ENCODE results near the gene ZNF513.
"Not testable (repeated sequence)": the region's sequence is repeated elsewhere in the genome, so short reads cannot be mapped to it uniquely, and the experiment has no call there.

ZNF513 gene, protein sequence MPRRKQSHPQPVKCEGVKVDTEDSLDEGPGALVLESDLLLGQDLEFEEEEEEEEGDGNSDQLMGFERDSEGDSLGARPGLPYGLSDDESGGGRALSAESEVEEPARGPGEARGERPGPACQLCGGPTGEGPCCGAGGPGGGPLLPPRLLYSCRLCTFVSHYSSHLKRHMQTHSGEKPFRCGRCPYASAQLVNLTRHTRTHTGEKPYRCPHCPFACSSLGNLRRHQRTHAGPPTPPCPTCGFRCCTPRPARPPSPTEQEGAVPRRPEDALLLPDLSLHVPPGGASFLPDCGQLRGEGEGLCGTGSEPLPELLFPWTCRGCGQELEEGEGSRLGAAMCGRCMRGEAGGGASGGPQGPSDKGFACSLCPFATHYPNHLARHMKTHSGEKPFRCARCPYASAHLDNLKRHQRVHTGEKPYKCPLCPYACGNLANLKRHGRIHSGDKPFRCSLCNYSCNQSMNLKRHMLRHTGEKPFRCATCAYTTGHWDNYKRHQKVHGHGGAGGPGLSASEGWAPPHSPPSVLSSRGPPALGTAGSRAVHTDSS

DNA sequence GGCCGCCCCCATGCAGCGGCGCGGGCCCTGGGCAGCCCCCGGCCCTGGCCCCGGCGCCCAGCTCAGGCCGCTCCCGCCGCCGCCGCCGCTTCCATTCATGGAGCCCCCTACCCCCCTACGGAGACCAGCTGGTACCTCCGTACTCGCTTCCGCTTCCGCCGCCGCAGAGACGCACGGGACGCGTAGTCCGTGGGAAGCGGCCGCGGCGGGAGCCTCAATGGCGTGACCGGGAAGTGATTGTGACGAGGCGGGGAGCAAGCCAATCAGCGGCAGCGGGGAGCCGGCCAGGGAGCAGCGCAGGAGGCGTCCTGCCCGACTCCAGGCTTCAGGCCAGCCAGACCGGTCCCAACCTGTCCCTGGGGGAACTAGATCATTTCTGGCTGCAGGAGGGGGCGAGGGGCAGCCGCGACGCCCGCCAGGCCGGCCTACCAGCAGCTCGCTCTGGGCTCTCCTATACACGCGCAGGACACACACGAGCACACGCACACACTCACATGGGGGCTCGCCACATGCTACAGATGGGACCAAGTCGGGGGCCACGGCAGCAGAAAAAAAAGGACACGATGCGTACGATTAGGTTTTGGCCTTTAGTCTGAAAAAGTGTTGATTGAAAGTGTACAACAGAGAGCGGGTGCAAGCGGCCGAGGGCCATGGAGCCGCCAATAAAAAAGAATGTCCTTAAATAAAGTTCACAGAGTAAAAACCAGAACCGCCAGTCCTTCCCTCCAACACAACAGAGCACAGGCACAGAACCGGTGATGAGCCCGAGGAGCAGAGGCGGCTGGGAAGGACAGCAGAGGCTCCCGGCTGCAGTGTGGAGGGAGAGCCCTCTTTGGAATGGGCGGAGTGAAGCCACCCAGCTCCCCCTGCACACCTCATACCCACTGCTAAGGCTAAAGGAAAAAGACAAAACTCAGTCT, at the start of gene ZNF513:
TSS of gene ZNF513 (minus strand) at position 109 of the 920 bp plus-strand sequence. CDS start 208 bp downstream, outside the sequence.
- DNase-seq = peak; percentile 54

DNA sequence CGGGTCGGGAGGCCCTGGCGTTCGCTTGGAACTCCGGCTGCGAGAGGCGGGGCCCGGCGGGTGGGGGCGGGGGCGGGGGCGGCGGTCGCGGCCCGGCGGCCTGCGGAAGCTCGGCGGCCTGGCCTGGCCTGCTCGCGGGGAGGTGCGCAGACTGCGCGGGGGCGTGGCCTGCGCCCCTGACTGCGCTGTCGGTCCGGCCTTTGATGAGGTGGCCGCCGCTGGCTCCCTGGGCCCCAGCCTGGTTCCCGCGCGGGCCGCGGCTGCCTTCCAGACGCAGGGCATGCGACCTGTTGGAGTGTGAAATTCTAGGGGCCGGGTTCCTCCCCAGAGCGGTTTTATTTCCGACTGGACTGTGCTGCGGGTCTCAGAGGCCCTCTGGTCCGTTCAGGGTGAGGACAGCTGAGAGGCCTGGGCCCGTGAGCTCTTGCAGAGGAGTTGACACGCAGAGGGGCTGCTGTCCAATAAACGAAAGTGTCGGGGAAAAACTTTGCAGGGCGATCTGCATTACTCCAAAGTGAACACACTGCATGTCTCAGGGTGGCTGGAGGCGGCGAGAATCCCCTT, 48.5 kb upstream of the ZNF513 start:
- no peak for DNase-seq

- DNase-seq = no peak
Measured at GRCh38 chr2:27428213-27428977, 47.9 kb upstream of the ZNF513 start, which contains the start of gene NRBP1. TSS of gene NRBP1 (plus strand) at chr2:27428631. CDS start at chr2:27433274, 4,643 bp downstream.

DNA sequence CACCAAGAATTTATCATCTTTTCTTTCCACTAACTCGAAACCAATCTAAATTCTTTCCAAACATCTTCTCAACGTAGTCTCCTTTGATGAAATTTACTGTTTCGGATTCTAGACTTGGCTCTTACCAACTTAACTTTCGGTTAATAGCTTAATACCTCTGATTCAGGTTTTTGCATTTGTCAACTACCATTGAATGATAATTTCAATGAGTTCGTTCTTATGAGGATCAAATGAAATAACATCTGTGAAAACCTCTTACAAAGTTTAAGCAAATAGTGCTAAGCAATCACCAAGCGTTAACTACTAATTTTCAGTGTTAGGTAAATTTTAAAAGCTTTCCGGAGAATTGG, 47.3 kb upstream of the ZNF513 start:
- DNase-seq = no peak

DNA sequence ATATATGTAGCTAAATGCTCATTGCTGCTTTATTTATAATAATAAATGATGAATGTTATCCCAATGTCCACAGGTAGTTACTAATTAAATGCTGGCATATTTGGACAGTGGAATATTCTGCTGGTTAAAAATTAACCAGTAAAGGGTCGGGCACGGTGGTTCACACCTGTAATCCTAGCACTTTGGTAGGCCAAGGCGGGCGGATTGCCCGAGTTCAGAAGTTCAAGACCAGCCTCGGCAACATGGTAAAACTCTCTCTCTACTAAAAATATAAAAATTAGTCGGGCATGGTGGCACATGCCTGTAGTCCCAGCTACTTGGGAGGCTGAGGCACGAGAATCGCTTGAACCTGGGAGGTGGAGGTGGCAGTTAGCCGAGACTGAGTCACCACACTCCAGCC, 44.5 kb upstream of the ZNF513 start:
- not testable (repeated sequence) for DNase-seq

GRCh38 chr2:27422958-27423357, 42.4 kb upstream of the ZNF513 start:
- no peak for DNase-seq

GRCh38 chr2:27421660-27422250, 41.2 kb upstream of the ZNF513 start:
- no peak for DNase-seq

DNA sequence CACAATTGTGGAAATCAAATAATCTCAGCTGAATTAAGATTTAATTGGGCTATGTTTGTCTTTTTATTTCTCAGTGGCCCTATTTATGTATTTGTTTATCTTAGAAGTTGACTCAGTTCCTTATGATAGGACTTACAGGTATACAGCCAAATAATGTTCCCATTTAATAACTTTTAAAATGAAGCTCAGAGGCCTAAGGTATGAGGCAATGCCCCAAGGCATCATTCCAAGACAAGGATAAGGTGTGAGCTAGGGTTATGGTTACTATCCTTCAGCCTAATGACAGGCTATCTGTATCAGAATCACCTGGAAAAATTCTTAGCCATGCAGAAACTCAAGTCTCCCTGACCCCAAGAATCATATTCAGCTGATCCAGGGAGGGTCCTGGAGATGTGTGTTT, 40.5 kb upstream of the ZNF513 start:
- no peak for DNase-seq

DNA sequence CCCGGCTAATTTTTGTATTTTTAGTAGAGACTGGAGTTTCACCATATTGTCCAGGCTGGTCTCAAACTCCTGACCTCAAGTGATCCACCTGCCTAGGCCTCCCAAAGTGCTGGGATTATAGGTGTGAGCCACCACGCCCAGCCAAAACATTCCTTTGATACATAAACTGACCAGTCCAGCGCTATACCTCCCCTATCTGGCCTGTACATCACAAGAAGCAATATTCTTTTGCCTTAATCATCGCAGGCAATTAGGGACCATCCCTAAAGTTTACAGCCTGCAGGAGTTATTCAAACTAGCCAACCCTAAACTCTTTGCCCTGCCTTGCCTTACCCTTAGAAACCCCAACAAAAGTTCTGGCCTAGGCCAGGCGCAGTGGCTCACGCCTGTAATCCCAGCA, 35.6 kb upstream of the ZNF513 start:
- DNase-seq = no peak

DNA sequence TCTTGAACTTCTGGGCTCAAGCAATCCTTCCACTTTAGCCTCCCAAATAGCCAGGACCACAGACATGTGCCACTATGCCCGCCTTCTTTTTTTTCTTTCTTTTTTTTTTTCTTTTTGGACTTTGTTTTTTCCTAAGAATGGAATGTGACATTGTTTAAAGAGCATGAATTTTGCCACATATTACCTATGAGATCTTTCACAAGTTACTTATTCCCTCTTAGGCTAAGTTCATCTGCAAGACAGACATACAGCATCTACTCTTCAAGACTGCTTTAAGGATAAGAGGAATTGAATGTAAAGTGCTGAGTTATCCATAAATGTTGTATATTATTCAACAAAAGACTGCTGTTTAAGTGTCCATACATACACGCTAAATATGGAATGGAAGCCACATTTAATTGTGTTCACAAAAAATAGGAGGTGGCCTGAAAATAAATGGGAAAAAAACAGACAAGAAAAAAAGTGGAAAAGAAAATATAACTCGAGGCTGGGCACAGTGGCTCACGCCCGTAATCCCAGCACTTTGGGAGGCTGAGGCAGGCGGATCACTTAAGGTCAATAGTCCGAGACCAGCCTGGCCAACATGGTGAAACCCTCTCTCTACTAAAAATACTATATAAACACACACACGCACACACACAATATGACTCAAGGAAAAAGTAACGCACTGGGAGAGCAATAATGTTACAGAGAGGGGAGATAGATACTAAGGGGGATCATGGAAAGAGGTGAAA, 32.1 kb upstream of the ZNF513 start:
- DNase-seq = no peak

- DNase-seq = peak; percentile 58
Measured at GRCh38 chr2:27409321-27410073, 29.0 kb upstream of the ZNF513 start, which contains the start of gene PPM1G. TSS of gene PPM1G (minus strand) at chr2:27409591. CDS start at chr2:27409422, 169 bp downstream.

DNA sequence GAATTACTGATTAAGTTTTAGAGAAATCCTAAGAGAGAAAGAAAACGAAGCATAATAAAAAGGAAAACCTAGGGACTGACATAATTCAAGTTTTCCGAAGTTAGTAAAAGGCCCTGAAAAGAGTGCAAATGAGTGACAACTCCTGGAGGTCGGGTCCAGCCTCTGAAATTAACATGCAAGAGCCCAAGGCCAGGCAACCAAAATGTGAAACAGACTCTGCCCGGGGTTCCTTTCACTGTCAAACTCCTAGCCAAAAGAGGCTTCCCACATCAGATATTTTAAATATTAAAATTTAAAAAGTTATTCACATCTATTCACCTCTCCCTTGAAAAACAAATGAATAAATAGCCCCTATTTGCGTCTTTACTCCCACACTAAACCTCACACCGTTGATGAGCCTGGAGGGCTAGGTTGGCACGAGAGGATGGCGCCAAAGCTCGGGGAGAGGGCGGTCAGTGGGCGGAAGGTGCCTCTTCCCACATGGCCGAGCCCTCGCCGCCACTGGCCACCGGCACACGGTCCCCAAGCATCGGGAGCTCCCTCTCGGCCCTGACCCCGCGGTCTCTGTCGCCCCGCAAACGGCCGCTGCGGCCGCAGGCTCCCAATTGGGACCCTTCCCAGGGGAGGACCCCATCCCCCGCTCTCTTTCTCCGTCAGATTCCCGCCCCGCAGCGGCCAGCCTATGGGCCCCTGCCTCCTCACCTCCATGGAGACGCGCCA, 28.2 kb upstream of the ZNF513 start:
- no peak for DNase-seq

GRCh38 chr2:27407798-27408491, 27.4 kb upstream of the ZNF513 start:
- DNase-seq = no peak

GRCh38 chr2:27400348-27401135, 20.0 kb upstream of the ZNF513 start:
- no peak for DNase-seq

DNA sequence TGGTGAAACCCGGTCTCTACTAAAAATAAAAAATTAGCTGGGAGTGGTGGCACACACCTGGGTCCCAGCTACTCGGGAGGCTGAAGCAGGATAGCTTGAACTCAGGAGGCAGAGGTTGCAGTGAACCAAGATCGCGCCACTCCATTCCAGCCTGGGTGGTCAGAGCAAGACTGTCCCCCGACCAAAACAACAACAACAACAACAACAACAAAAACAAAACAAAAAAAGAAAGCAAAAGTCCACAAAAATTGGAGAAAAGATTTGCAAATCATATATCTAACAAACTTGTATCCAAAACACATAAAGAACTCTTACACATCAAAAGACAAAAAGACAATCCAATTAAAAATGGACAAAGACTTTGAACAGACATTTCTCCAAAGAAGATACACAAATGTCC, 18.4 kb upstream of the ZNF513 start:
- DNase-seq = no peak

DNA sequence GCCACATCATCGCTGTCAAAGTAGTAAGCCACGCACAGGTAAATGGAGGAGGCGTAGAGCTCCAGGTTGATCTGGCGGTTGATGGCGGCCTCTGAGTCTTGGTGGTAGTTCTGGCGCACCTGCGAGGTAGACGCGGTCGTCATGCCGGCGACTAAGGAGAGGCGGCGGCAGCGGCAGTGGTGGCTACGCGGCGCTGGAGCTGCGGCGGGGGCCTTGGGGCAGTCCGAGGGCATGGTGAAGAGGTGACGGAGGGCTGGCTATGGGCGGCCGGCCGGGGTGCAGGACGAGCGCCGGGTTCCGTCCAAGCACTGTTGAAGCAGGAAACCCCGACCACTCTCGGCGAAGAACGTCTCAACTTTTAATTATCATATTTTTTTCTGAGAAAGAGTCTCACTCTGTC, 12.7 kb upstream of the ZNF513 start:
- no peak for DNase-seq

- DNase-seq = no peak
Measured at GRCh38 chr2:27390822-27391679, 10.5 kb upstream of the ZNF513 start.
